CD4-positive, alpha-beta T cell (primary cell): Measurements from ENCODE around the gene IRF7. TPM values are rescaled to one million over a fixed set of nuclear protein-coding genes. Genes with fewer than 3 reads are reported as not detected.
A peak's percentile ranks its signal among the peaks of the same experiment; 100 is the strongest.

Source experiments
- ATAC-seq: fragments of 200-7000 bp; cut with Tn5 transposase; one replicate; pipeline ENCODE4 v1.10.0; 2022; ENCODE audit warnings: mild to moderate bottlenecking; ENCODE audit not compliant: poor library complexity
- CTCF ChIA-PET: fragments of 350-600 bp; sonication (Branson Sonifier 250); formaldehyde crosslinking; loops from one replicate; lab custom pipeline; 2021; ENCODE audit warnings: antibody characterized with exemption, inconsistent platforms; lab: Charles Lee
- POLR2A ChIA-PET: fragments of 350-600 bp; sonication (Branson Sonifier 250); formaldehyde crosslinking; loops from one replicate; lab custom pipeline; 2021; ENCODE audit warnings: antibody characterized with exemption, inconsistent platforms; lab: Charles Lee
- DNase-seq, 14 experiments: peaks; one replicate each; pipeline ENCODE4 v3.0.0-alpha.2; 2013 to 2020; ENCODE audit warnings: mixed read lengths in 2 of 14
- H3K27ac ChIP-seq, 2 donors: one replicate each; pipeline versions ENCODE4 v1.5.1 to v1.7.0; 2013; ENCODE audit warnings: low read length in 2 of 2, low read depth in 1 of 2, mild to moderate bottlenecking in 1 of 2
- H3K27me3 ChIP-seq, 2 experiments: 1 replicate in 1 of 2; 2 replicates in 1 of 2; pipeline versions ENCODE4 v1.6.1 to v1.7.0; 2013; ENCODE audit warnings: low read length in 2 of 2, control low read depth in 1 of 2, mild to moderate bottlenecking in 1 of 2, moderate library complexity in 1 of 2; ENCODE audit not compliant: insufficient read depth in 2 of 2, control insufficient read depth in 1 of 2
- H3K36me3 ChIP-seq: one replicate; pipeline ENCODE4 v1.6.1; 2013; ENCODE audit warnings: low read length, control low read depth; ENCODE audit not compliant: insufficient read depth
- H3K4me1 ChIP-seq: one replicate; pipeline ENCODE4 v1.6.1; 2013; ENCODE audit warnings: low read length, control low read depth; ENCODE audit not compliant: insufficient read depth
- H3K4me3 ChIP-seq: one replicate; pipeline ENCODE4 v1.5.1; 2013; ENCODE audit warnings: mild to moderate bottlenecking, low read length, moderate library complexity
- H3K9me3 ChIP-seq, 2 experiments: 1 replicate in 1 of 2; 2 replicates in 1 of 2; pipeline versions ENCODE4 v1.6.1 to v1.7.0; 2013; ENCODE audit warnings: low read length in 2 of 2, mild to moderate bottlenecking in 2 of 2, control low read depth in 1 of 2, moderate library complexity in 1 of 2; ENCODE audit not compliant: control insufficient read depth in 1 of 2, insufficient read depth in 1 of 2
- H3K27ac Mint-ChIP-seq: one replicate; pipeline ENCODE4 v1.8.0; 2020; ENCODE audit warnings: mixed read lengths
- H3K27me3 Mint-ChIP-seq: one replicate; pipeline ENCODE4 v1.8.0; 2021; ENCODE audit warnings: mixed read lengths
- H3K36me3 Mint-ChIP-seq: one replicate; pipeline ENCODE4 v1.8.0; 2021; ENCODE audit warnings: low read depth, mixed read lengths
- H3K4me1 Mint-ChIP-seq: one replicate; pipeline ENCODE4 v1.8.0; 2021; ENCODE audit warnings: low read depth, mixed read lengths
- H3K4me3 Mint-ChIP-seq: one replicate; pipeline ENCODE4 v1.8.0; 2020; ENCODE audit warnings: mild to moderate bottlenecking, mixed read lengths
- H3K9me3 Mint-ChIP-seq: one replicate; pipeline ENCODE4 v1.8.0; 2020; ENCODE audit warnings: mixed read lengths
- intact Hi-C, 2 experiments: fragments of 100-400 bp; cut with DNase I in 1 of 2; cut with micrococcal nuclease in 1 of 2; formaldehyde crosslinking; loops; one replicate each; pipeline versions ENCODE4 v1.15.1 to v1.9.0; 2023 to 2025; cut with DNase I, micrococcal nuclease
- total RNA-seq, 174 experiments: library from RNA in 2 of 174; stranded (reverse) in 2 of 174; gene quantifications; one replicate each; pipeline ENCODE4 v1.2.3 and lab custom pipeline; 2021 to 2026
- TF ChIP-seq, protein P1 (sequence below): fragments of 200-600 bp; IDR thresholded peaks from one replicate; pipeline ENCODE4 v1.8.0; 2022; ENCODE audit warnings: antibody characterized with exemption, mild to moderate bottlenecking

Gene IRF7
- total RNA-seq, 2 experiments from 2014 or later = 36.5 to 37.7 TPM

- TF ChIP-seq, protein P1, sequence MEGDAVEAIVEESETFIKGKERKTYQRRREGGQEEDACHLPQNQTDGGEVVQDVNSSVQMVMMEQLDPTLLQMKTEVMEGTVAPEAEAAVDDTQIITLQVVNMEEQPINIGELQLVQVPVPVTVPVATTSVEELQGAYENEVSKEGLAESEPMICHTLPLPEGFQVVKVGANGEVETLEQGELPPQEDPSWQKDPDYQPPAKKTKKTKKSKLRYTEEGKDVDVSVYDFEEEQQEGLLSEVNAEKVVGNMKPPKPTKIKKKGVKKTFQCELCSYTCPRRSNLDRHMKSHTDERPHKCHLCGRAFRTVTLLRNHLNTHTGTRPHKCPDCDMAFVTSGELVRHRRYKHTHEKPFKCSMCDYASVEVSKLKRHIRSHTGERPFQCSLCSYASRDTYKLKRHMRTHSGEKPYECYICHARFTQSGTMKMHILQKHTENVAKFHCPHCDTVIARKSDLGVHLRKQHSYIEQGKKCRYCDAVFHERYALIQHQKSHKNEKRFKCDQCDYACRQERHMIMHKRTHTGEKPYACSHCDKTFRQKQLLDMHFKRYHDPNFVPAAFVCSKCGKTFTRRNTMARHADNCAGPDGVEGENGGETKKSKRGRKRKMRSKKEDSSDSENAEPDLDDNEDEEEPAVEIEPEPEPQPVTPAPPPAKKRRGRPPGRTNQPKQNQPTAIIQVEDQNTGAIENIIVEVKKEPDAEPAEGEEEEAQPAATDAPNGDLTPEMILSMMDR = no peak
- H3K36me3 Mint-ChIP-seq = no peaks in the 10 kb centered on the region
- ChIA-PET POLR2A (no interaction called here), CTCF (no interaction called here)
- intact Hi-C loops = no loop called here
- peaks cover 34% of the 10 kb centered on the region for H3K27me3 Mint-ChIP-seq
- Histone ChIP-seq H3K9me3 (peaks cover 0 to 23% of the 10 kb centered on the region in 2 experiments), H3K36me3 (peaks cover 14% of the 10 kb centered on the region), H3K27ac (no peak overlapping the region), H3K27me3 (peaks cover 29 to 32% of the 10 kb centered on the region in 2 experiments), H3K4me1 (peaks cover 33% of the 10 kb centered on the region), H3K4me3 (no peak overlapping the region)
- peaks cover 12% of the 10 kb centered on the region for H3K4me1 Mint-ChIP-seq
- peak overlapping the region; percentile 80 for H3K4me3 Mint-ChIP-seq
- ATAC-seq (peak; percentile 42), DNase-seq (peak in 3 of 14 experiments; percentile 17 to 58 (median 43))
- H3K27ac Mint-ChIP-seq = no peak overlapping the region
- H3K9me3 Mint-ChIP-seq = no peaks in the 10 kb centered on the region
Measured at GRCh38 chr11:640021-640706, 24.4 kb upstream of the IRF7 start.

GRCh38 chr11:639332-639955 is 23.7 kb upstream of the IRF7 start:
- Histone ChIP-seq H3K4me1 (peaks cover 33% of the 10 kb centered on the region), H3K27me3 (peaks cover 29 to 32% of the 10 kb centered on the region in 2 experiments), H3K27ac (no peak overlapping the region), H3K36me3 (peaks cover 12% of the 10 kb centered on the region), H3K4me3 (no peak overlapping the region), H3K9me3 (peaks cover 0 to 23% of the 10 kb centered on the region in 2 experiments)
- ChIA-PET POLR2A (interaction anchor here (0.6 kb wide), 1 partner anchor 75 kb away, joined by 3 read pairs; no protein-coding TSS in a partner anchor), CTCF (no interaction called here)
- ATAC-seq (peak; percentile 30), DNase-seq (peak in 1 of 14 experiments; percentile 33)
- TF ChIP-seq, protein P1 = no peak
- Mint-ChIP-seq H3K4me1 (peaks cover 12% of the 10 kb centered on the region), H3K36me3 (no peaks in the 10 kb centered on the region), H3K27me3 (peaks cover 40% of the 10 kb centered on the region), H3K27ac (no peak overlapping the region), H3K4me3 (no peak overlapping the region), H3K9me3 (no peaks in the 10 kb centered on the region)
- intact Hi-C loops = no loop called here

DNA sequence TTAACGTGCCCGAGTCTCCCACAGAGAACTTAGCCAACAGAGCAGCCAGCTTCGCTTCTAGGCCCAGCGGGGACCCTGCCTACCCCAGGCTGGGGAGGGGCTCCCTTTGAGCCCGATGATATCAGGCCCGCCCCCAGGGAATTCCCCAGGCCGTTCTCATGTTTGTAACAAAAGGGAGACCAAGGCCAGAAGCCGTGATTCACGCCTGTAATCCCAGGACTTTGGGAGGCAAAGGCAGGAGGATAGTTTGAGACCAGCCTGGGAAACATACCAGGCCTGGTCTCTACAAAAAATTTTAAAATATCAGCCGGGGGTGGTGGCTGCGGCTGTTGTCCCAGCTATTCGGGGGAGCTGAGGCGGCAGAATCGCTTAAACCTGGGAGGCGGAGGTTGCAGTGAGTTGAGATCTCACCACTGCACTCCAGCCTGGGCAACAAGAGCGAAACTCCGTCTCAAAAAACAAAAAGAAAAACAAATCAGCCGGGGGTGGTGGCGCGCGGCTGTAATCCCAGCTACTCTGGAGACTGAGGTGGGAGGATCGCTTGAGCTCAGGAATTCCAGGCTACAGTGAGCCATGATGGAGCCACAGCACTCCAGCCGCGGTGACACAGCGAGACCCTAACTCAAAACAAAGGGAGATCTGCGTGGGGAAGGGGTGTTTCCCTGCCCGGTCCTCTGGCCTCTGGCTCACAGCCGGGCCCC is 23.0 kb upstream of the IRF7 start:
- Histone ChIP-seq H3K36me3 (peaks cover 5% of the 10 kb centered on the region), H3K27me3 (peaks cover 29 to 32% of the 10 kb centered on the region in 2 experiments), H3K4me3 (no peak overlapping the region), H3K9me3 (peaks cover 0 to 23% of the 10 kb centered on the region in 2 experiments), H3K27ac (no peak overlapping the region), H3K4me1 (peaks cover 33% of the 10 kb centered on the region)
- Mint-ChIP-seq H3K4me3 (peak overlapping the region; percentile 2), H3K36me3 (no peaks in the 10 kb centered on the region), H3K4me1 (peaks cover 12% of the 10 kb centered on the region), H3K27me3 (peaks cover 40% of the 10 kb centered on the region), H3K27ac (no peak overlapping the region), H3K9me3 (no peaks in the 10 kb centered on the region)
- TF ChIP-seq, protein P1 = no peak
- DNase-seq (no peak), ATAC-seq (no peak)
- ChIA-PET POLR2A (interaction anchor here (0.6 kb wide), 1 partner anchor 74 kb away, joined by 3 read pairs; no protein-coding TSS in a partner anchor), CTCF (no interaction called here)
- intact Hi-C loops = no loop called here
